GM12875 (cell line): Measurements from ENCODE around the gene BAZ1B.
"Not testable (repeated sequence)": the region's sequence is repeated elsewhere in the genome, so short reads cannot be mapped to it uniquely, and the experiment has no call there.

Experiments used
- H3K4me3 ChIP-seq: one replicate; pipeline ENCODE4 v1.5.1; 2011; ENCODE audit warnings: low read depth, low read length, control low read depth
- CTCF ChIP-seq: IDR thresholded peaks from 2 replicates; pipeline ENCODE4 v1.5.1; 2011; ENCODE audit warnings: low read depth, mild to moderate bottlenecking, control low read depth, inconsistent platforms, low read length, moderate library complexity, borderline replicate concordance; ENCODE audit not compliant: insufficient read depth

Gene BAZ1B

GRCh38 chr7:73507556-73507955, 14.5 kb downstream of the BAZ1B start:
- no peak for TF ChIP-seq CTCF
- no peak overlapping the region for H3K4me3 ChIP-seq

GRCh38 chr7:73504920-73505319, 17.2 kb downstream of the BAZ1B start:
- no peak overlapping the region for H3K4me3 ChIP-seq

GRCh38 chr7:73504017-73504416, 18.1 kb downstream of the BAZ1B start:
- H3K4me3 ChIP-seq: no peak overlapping the region
- no peak for TF ChIP-seq CTCF

More at GRCh38 chr7:73504920-73505319, 17.2 kb downstream of the BAZ1B start:
- no peak for TF ChIP-seq CTCF

GRCh38 chr7:73503229-73503628, 18.9 kb downstream of the BAZ1B start:
- TF ChIP-seq CTCF: no peak
- H3K4me3 ChIP-seq: no peak overlapping the region

GRCh38 chr7:73496626-73497025, 25.5 kb downstream of the BAZ1B start:
- no peak for TF ChIP-seq CTCF
- H3K4me3 ChIP-seq: no peak overlapping the region

GRCh38 chr7:73495507-73495906, 26.6 kb downstream of the BAZ1B start:
- H3K4me3 ChIP-seq: not testable (repeated sequence)

GRCh38 chr7:73489976-73490375, 32.1 kb downstream of the BAZ1B start:
- TF ChIP-seq CTCF: no peak
- H3K4me3 ChIP-seq: no peak overlapping the region

GRCh38 chr7:73487486-73487885, 34.6 kb downstream of the BAZ1B start:
- no peak for TF ChIP-seq CTCF
- H3K4me3 ChIP-seq: no peak overlapping the region
